Stimulated activated CD4-positive, alpha-beta T cell treated with anti-CD3 and anti-CD28 coated beads, Interleukin-4, amount 100 ng/mL, for 4 hours (primary cell): ENCODE results near the gene TEX101.
"Not testable (repeated sequence)": the region's sequence is repeated elsewhere in the genome, so short reads cannot be mapped to it uniquely, and the experiment has no call there.

ENCODE experiments used
- DNase-seq, 2 experiments: peaks; one replicate each; pipeline ENCODE4 v3.0.0-alpha.2; 2020

TEX101 gene

DNA sequence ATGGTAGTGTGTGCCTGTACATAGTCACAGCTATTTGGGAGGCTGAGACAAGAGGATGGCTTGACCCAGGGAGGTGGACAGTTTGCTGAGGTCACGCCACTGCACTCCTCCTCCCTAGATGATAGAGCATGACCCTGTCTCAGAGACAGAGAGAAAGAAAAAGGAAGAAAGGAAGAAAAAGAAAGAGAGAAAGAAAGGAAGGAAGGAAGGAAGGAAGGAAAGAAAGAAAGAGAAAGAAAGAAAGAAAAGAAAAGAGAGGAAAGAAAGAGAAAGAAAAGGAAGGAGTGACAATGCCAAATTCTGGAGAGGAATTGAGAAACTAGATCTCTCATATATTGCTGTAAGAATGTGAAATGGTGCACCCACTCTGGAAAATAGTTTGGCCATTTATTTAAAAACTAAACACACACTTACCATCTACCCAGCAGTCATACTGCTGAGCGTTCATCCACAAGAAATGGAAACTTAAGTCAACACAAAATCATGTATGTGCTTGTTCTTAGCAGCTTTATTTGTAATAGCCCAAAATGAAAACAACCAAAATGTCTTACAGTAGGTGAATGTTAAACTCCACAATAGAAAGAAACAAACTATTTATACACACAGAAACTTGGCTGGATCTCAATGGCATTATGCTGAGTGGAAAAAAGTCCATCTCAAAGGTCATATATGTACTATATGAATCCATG is 7.5 kb downstream of the TEX101 start:
- no peak for DNase-seq

DNA sequence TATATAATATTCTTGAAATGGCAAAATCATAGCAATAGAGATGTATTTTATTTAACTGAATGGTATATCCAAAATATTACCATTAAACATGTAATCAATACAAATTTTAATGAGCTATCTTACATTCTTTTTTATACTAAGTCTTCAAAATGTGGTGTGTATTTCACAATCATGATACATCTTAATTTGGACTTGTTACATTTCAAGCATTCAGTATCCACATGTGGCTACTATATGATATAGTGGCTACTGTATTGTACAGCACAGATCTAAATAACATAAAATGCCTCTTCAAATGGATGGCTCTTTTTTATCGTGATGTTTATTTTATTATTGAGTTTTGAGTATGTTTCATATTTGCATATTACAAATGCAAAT is 8.0 kb downstream of the TEX101 start:
- DNase-seq: no peak

DNA sequence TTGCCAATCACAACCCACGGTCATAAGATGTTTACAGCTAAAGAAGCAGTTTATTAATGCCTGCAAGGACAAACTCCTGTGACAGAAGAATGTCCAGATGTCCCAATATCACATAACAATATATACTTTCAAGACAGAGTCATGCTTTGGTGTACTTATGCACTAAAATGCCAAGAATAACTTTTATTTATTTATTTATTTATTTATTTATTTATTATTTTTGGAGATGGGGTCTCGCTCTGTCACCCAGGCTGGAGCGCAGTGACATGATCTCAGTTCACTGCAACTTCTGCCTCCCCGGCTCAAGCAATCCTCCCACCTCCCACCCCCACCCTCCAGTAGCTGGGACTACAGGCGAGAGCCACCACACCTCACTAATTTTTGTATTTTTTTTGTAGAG is 9.1 kb downstream of the TEX101 start:
- no peak for DNase-seq

DNA sequence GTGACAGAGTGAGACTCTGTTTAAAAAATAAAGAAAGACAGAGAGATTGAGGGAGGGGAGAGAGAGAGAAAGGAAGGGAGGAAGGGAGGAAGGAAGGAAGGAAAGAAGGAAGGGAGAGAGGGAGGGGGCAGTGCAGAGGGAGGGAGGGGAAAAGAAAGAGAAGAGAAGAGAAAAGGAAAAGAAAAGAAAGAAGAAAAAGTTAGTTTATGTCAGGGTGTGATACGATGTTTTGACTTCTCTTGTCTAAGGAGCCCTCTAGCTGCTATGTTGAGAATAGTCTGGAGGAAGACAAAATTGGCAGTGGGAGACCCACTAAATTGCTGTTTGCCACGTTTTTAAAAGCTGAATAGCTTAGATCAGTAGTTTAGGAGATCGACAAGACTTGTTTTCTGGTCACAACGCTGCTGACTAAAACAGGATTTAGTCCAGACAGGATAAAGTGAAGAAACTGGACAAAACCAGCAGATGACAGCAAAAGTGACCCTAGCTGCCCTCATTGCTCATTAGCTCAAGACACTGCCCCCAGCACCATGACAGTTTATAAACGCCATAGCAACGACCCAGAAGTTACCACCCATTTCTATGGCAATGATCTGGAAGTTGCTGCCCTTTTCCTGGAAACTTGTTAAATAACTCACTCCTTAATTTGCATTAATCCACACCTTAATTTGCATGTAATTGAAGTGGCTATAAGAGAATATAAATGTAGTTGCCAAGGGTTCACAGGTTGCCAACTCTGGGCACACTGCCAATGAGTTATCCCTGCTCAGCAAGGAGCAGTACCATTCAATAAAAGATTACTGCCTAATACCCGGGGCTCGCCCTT is 11.1 kb downstream of the TEX101 start:
- DNase-seq: no peak

DNA sequence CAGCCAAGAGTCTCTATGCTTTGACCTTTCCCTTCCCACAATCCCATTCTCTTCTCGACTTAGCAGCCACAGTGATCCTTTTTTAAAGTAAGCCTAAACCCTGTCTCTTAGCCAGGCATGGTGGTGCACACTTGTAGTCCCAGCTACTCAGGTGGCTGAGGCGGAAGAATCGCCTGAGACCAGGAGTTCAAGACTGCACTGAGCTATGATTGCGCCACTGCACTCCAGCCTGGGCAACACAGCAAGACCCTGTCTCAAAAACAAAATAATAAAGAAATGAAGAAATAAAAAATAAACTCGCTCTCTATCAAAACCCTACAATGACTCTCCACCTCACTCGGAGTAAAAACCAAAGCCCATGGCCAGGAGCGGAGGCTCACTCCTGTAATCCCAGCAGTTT is 14.7 kb downstream of the TEX101 start:
- DNase-seq: no peak

DNA sequence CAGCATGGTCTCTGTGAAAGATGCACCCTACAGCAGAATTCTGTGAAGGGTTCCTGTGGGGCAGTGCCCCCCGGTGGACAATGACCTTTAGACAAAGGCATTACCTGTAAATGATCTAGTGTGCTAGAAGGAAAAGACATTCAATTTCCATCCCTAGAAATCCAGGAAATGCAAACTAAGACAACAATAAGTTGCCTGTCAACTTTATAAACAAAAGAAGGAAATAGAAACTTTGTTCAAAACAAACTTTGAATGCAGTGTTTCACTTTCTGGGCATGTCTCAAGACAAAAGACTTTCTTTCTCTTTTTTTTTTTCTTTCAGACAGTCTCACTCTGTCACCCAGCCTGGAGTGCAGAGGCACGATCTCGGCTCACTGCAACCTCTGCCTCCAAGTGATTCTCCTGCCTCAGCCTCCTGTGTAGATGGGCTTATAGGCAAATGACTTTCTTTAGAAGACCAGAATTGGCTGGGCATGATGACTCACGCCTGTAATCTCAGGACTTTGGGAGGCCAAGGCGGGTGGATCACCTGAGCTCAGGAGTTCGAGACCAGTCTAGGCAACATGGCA is 15.5 kb downstream of the TEX101 start:
- no peak for DNase-seq

DNA sequence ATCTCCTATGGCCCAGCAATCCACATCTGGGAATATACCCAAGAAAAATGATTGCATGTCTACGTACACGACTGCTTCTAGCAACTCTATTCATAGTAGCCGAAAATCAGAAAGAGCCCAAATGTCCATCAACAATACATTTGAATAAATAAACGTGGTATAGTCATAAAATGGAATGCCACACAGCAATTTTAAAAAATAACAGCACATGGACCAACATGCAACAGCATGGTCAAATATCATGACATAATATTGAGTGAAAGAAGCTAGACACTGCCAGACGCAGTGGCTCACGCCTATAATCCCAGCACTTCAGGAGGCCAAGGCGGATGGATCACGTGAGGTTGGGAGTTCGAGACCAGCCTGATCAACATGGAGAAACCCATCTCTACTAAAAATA is 16.3 kb downstream of the TEX101 start:
- DNase-seq: no peak

DNA sequence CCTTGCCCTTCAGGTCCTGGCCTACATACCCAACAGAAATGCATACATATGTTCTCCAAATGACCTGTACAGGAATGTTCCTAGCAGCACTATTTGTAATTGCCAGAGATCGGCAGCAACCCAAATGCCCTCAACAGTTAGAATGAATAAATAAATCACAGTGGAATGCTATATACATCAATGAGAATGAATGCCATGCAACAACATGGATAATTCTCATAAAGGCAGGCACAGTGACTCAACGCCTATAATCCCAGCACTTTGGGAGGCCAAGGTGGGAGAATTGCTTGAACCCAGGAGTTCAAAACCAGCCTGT is 18.6 kb downstream of the TEX101 start:
- no peak for DNase-seq

DNA sequence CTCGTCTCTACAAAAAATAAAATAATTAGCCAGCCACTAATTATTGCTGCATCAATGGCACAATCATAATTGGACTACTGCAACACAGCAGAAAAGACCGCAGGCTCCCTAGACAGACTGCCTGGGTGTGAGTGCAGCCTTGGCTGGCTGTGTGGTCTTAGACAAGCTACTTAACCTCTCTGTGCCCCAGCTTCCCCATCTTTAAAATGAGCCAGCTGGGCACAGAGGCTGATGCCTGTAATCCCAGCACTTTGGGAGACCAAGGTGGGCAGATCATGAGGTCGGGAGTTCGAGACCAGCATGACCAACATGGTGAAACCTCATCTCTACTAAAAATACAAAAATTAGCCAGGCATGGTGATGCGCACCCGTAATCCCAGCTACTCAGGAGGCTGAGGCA is 19.0 kb downstream of the TEX101 start:
- DNase-seq: no peak

DNA sequence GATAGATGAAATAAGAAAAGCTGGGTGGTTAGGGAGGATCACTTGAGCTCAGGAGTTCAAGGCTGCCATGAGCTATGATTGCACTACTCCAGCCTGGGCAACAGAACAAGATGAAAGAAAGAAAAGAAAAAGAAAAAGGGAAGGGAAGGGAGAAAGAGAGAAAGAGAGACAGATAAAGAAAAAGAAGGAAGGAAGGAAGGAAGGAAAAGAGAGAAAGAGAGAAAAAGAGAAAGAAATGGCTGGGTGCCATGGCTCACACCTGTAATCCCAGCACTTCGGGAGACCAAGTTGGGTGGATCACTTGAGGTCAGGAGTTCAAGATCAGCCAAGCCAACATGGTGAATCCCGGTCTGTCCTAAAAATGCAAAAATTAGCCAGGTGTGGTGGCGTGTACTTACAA is 21.1 kb downstream of the TEX101 start:
- DNase-seq: no peak

DNA sequence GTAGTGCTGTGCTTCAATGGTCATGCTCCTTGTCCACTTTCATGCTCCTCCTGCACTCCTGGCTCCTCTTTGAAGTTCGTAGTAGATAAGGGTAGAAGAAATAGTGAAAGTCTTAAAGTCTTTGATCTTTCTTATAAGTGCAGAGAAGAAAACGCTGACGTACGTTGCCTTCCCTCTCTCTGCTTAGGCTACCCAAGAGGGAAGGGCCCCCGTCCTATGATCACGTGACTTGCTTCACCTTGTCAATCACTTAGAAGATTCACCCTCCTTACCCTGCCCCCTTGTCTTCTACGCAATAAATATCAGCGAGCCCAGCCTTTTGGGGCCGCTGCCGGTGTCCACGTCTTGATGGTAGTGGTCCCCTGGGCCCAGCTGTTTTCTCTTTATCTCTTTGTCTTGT is 22.6 kb downstream of the TEX101 start:
- not testable (repeated sequence) for DNase-seq

DNA sequence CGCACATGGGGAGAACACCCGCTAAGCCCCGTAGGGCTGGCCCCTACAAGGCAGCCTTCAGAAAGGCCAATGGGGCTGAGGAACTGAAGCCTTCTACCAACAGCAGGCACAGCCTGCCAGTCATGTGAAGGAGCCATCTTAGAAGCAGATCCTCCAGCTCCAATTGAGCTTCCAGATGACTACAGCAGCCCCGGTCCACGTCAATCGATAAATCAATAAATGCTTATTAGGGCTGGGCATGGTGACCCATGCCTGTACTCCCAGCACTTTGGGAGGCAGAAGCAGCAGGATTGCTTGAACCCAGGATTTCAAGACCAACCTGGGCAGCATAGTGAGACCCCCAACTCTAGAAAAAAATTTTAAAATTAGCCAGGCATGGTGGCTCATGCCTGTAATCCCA is 23.0 kb downstream of the TEX101 start:
- DNase-seq: no peak

DNA sequence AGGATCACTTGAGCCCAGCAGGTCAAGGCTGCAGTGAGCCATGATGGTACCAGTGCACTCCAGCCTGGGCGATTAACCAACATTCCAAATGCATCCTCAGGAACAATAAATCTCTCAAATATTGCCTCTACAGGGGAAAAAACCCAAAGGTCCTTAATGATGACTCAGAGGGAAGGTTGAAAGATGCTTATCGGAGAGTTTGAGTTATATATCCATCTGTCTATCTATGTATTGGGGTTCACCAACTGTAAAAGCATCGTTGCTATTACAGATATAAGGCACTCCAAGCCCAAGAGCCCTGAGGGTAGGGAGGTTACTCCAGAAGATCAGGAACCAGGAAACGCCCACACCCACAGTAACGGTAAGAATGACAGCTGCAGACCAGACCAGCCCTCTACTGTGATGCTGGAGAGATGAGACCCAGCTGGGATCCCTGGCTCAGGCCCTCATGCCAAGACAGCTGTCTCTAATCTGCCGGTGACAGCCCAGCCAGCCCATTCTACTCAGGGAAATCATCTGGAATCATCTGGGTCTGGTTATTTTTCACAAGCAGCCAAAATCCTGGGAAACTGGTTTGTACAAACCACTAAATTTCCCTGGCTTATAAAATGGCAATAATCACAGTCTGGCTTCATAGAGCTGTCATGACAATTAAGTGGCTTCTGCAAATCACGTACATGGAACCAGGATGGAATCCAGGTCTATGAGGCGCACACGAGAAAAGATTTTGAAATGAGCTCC is 23.8 kb downstream of the TEX101 start:
- DNase-seq: no peak

DNA sequence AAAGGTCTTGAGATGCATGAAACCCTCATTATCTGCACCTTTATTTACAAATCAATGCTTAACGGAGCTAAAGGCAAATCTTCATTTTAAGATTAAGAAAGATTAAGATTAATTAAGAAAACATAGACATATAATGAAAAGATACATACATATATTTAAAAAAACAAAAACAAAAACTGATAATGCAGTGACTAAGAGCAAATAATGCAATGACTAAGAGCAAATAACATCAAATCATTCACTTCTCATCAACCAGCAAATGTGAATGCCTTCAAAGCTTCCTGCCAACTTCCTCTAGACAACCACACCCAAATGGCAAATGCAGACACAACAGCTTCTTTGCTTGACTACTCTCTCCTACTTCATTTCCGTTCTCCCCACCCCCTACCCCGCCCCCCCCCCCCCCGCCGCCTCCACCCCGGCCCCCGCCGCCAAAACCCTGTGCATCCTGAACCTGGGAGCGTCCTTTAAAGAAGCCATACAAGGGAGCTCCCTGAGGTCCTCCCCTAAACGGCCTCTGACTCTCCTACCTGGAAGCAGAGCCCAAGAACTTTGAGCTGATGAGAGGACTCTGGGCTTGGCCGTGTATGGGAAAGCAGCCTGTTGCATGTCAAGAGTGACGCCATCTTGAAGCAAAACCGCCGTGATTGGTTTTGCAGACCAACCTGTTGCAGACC is 24.5 kb downstream of the TEX101 start:
- DNase-seq: peak in 1 of 2 experiments; percentile 50

DNA sequence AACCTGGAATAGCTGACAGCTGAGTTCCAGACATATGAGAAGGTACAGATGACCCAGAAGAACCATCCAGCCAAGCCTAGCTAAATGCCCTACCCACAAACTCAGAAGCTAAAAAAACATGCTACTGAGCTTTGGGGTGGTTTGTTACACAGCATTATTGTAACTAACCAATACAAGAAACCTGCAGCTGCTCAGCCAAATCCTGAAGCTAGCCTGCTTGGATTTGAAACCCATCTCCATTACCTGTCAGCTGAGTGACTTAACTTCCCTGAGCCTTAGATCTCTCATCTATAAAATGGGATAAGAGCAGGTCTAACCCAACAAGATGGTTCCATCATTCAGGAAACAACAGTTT is 25.0 kb downstream of the TEX101 start:
- DNase-seq: no peak

DNA sequence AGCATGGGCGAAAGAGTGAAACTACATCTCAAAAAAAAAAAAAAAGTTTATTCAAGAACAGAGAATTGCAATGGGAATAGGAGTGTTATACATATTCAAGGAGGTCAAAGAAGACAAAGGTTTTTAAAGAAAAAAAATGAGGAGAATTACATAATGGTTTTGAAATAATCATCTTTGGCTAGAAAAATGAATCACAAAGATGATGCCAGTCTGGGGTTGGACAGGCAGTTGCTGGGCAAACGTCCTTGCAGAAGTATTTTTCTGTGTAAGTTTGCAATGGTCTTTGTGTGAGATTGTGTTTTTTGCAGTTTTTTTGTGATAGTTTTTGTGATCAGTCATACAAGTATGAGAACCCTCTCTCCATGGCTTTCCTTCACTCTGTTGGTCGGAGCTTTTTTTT is 27.0 kb downstream of the TEX101 start:
- DNase-seq: no peak

DNA sequence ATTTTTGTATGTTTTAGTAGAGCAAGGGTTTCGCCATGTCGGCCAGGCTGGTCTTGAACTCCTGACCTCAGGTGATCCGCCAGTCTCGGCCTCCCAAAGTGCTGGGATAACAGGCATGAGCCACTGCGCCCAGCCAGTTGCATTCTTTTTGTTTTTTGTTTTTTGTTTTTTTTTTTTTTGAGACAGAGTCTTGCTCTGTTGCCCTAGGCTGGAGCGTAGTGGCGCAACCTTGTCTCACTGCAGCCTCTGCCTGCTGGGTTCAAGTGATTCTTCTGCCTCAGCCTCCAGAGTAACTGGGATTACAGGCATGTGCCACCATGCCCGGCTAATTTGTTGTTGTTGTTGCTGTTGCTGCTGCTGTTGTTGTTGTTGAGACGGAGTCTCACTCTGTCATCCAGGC is 29.4 kb downstream of the TEX101 start:
- not testable (repeated sequence) for DNase-seq

DNA sequence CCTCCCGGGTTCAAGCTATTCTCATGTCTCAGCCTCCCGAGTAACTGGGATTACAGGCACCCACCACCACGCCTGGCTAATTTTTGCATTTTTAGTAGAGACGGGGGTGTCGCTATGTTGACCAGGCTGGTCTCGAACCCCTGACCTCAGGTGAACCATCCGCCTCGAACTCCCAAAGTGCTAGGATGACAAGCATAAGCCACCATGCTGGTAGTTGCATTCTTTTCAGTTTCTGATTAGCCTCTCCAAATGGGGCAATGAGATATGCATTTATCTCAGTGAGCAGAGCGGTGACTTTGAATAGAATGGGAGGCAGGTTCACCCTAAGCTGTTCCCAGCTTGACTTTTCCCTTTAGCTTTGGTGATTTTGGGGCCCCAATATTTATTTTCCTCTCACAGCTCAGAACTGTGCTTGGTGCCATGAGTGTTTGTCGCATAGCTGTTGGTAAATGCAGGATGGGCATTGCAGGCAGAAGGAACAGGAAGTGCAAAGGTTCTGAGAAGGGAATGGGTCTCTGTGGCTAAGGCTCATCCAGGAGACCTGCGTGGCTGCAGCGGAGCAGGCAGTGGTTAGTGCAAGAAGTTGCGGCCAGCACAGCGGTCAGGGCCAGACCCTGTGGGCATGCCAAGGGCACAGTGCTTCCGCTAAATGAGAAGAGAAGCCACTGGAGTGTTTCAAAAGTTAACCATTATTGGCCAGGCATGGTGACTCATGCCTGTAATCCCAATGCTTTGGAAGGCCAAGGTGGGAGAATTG is 30.0 kb downstream of the TEX101 start:
- DNase-seq: no peak

DNA sequence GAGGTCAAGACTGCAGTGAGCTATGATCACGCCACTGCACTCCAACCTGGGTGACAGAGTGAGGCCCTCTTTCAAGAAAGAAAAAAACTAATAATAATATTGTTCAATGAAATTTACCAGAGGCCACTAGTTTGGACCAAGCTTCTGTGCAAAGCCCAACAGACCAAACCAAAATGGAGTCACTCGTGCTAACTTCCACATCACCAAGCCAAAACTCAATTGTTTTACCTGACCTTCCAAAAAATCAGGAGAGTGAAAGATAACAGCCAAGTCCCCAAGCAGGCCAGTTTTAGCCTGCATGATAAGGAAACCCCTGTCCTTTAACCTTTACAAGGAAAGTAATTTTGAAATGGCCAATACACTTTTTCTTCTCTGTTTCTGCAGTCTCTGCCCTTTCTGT is 30.7 kb downstream of the TEX101 start:
- DNase-seq: no peak

DNA sequence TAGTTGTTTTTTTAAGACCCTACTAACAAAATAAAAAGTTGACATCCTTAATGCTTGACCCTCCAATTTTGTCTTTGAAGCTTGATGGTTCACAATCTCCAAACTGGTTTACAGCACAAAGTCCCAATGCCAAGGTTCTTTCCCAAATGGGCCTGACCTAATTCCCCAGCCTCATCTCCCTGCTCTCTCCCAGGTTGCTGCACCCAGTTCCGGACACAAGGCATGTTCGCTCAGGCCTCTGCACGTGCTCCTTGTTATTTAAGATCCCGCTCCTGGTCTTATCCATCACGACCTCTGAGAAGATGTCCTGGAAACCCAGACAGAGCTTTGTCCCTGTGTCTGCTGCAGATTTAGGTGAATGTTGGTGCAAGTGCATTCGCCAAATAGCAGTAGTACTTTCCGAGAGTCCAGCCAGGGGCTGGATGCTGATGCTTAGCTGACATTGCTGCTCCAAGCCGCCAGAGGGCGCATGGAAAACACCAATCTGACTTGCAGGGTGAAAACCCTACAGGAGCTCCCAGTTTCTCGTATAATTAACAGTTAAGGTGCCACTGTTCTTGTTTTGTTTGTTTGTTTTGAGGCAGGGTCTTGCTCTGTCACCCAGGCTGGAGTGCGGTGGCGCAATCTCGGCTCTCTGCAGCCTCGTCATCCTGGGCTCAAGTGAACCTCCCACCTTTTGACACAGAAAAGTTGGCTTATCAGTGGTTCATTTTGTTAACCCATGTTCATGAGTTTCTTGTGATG is 32.2 kb downstream of the TEX101 start:
- peak; percentile 74 to 75 for DNase-seq

DNA sequence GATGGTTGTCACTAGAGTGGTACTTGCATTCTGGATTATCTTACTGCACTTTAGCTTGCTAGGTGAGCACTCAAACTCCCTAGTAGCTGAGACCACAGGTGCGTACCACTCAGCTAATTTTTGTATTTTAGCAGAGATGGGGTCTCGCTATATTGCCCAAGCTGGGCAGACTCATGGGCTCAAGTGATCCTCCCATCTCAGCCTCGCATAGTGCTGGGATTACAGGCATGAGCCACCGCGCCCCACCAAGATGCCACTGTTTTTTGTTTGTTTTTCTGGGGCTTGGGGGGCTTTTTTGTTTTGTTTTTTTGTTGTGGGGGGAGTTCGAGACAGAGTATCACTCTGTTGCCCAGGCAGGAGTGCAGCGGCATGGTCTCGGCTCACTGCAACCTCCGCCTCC is 33.0 kb downstream of the TEX101 start:
- DNase-seq: no peak

DNA sequence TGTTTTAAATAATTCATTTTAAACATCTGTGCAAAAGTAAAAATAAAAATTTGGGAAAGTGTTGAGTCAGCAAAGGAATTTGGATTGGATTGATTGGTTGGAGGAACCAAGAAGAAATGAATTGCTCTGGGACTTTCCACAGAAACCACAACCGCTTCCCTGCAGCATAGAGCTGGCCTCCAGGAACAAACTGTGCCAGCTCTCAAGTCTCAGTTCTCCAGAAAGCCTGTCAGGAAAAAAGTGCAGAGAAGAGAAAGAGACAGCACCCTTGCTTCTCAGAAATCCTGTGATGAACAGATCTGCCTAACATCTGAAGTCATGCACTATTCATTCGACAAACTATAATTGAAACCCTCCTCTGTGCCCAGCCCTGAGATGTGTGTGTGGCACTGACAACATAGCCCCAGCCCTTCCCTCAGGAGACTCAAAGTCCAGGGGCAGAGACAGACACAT is 35.9 kb downstream of the TEX101 start:
- DNase-seq: no peak
